Hepatocyte (in vitro differentiated cells): ENCODE measurements around the gene EBP.

Experiments used
- CTCF ChIP-seq: fragments of 200-600 bp; sonication (generic); IDR thresholded peaks from 2 replicates; pipeline ENCODE4 v1.5.1; 2016; ENCODE audit warnings: antibody characterized with exemption, mild to moderate bottlenecking; ENCODE audit not compliant: poor library complexity
- EZH2 ChIP-seq: fragments of 200-600 bp; sonication (generic); IDR thresholded peaks from 2 replicates; pipeline ENCODE4 v1.6.1; 2016; ENCODE audit warnings: antibody characterized with exemption, mild to moderate bottlenecking, borderline replicate concordance
- EZH2phosphoT487 ChIP-seq: fragments of 200-600 bp; sonication (generic); IDR thresholded peaks from one replicate; pipeline ENCODE4 v1.6.1; 2018; ENCODE audit warnings: antibody characterized with exemption, mild to moderate bottlenecking, low read depth, moderate library complexity; ENCODE audit not compliant: unreplicated experiment, severe bottlenecking

DNA sequence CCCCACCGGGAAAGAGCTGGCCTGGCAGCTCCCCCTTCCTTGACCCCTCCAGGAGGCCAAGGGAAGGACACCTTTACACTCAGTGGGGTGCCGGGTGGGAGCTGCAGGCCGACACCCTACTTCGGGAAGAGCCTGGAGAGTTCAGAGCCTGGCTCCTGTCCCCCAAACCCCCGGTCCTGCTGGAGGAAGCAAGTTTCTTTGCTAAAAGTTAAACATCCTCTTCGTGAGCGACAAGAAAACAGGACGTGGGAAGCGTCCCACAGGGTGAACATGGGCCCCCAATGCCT lies 48.0 kb upstream of the EBP start:
- TF ChIP-seq CTCF (no peak), EZH2 (no peak), EZH2phosphoT487 (no peak)
